Activated naive CD8-positive, alpha-beta T cell treated with anti-CD3 and anti-CD28 coated beads, Interleukin-2, amount 50 U/mL, for 24 hours (primary cell): ENCODE results near the gene GNG2.

Experiments
- ATAC-seq: fragments of 150-1000 bp; cut with Tn5 transposase; one replicate; pipeline ENCODE4 v1.10.0; 2021
- DNase-seq: peaks from one replicate; pipeline ENCODE4 v3.0.0; 2021
- H3K27ac Mint-ChIP-seq: one replicate; pipeline ENCODE4 v1.8.0; 2021; ENCODE audit warnings: mild to moderate bottlenecking, mixed read lengths
- H3K27me3 Mint-ChIP-seq: one replicate; pipeline ENCODE4 v1.8.0; 2021; ENCODE audit warnings: mixed read lengths
- H3K36me3 Mint-ChIP-seq: one replicate; pipeline ENCODE4 v1.8.0; 2021; ENCODE audit warnings: low read depth, mixed read lengths
- H3K4me1 Mint-ChIP-seq: one replicate; pipeline ENCODE4 v1.8.0; 2021; ENCODE audit warnings: mixed read lengths
- H3K4me3 Mint-ChIP-seq: one replicate; pipeline ENCODE4 v1.8.0; 2021; ENCODE audit warnings: mild to moderate bottlenecking, moderate library complexity, mixed read lengths
- H3K9me3 Mint-ChIP-seq: one replicate; pipeline ENCODE4 v1.8.0; 2021; ENCODE audit warnings: mixed read lengths

Gene GNG2

GRCh38 chr14:51860164-51860824 is at the start of gene GNG2:
GNG2 (plus strand) TSS chr14:51860612; CDS start chr14:51950679, 90,067 bp downstream.
- no peaks in the 10 kb centered on the region for H3K27me3 Mint-ChIP-seq
- no peaks in the 10 kb centered on the region for H3K9me3 Mint-ChIP-seq
- H3K27ac Mint-ChIP-seq = peak within 1 kb of the TSS; percentile 90
- H3K4me3 Mint-ChIP-seq = peak within 1 kb of the TSS; percentile 98
- DNase-seq (peak; percentile 81), ATAC-seq (peak; percentile 96)
- H3K36me3 Mint-ChIP-seq = peaks cover 13% of the 10 kb centered on the region
- H3K4me1 Mint-ChIP-seq = peaks cover 49% of the 10 kb centered on the region

GRCh38 chr14:51811706-51812105 is 48.7 kb upstream of the GNG2 start:
- no peak for ATAC-seq
- Mint-ChIP-seq H3K27me3 (no peaks in the 10 kb centered on the region), H3K4me1 (no peaks in the 10 kb centered on the region), H3K27ac (no peak overlapping the region), H3K9me3 (peaks cover 7% of the 10 kb centered on the region), H3K36me3 (no peaks in the 10 kb centered on the region), H3K4me3 (no peak overlapping the region)
- no peak for DNase-seq

GRCh38 chr14:51816031-51816430 is 44.4 kb upstream of the GNG2 start:
- Mint-ChIP-seq H3K27ac (no peak overlapping the region), H3K4me1 (no peaks in the 10 kb centered on the region), H3K9me3 (no peaks in the 10 kb centered on the region)

GRCh38 chr14:51817326-51817725 is 43.1 kb upstream of the GNG2 start:
- Mint-ChIP-seq H3K27ac (no peak overlapping the region), H3K4me1 (peaks cover 2% of the 10 kb centered on the region), H3K27me3 (no peaks in the 10 kb centered on the region), H3K36me3 (no peaks in the 10 kb centered on the region), H3K9me3 (no peaks in the 10 kb centered on the region), H3K4me3 (no peak overlapping the region)
- no peak for DNase-seq
- no peak for ATAC-seq

More at GRCh38 chr14:51816031-51816430, 44.4 kb upstream of the GNG2 start:
- H3K36me3 Mint-ChIP-seq = no peaks in the 10 kb centered on the region
- ATAC-seq (no peak), DNase-seq (no peak)
- H3K4me3 Mint-ChIP-seq = no peak overlapping the region
- H3K27me3 Mint-ChIP-seq = no peaks in the 10 kb centered on the region

GRCh38 chr14:51818748-51819380 is 41.5 kb upstream of the GNG2 start:
- DNase-seq (no peak), ATAC-seq (no peak)
- Mint-ChIP-seq H3K27ac (no peak overlapping the region), H3K27me3 (no peaks in the 10 kb centered on the region), H3K36me3 (no peaks in the 10 kb centered on the region), H3K4me1 (peaks cover 5% of the 10 kb centered on the region), H3K9me3 (no peaks in the 10 kb centered on the region), H3K4me3 (no peak overlapping the region)

GRCh38 chr14:51821822-51822221 is 38.6 kb upstream of the GNG2 start:
- no peak overlapping the region for H3K4me3 Mint-ChIP-seq
- no peaks in the 10 kb centered on the region for H3K27me3 Mint-ChIP-seq
- DNase-seq (no peak), ATAC-seq (no peak)
- H3K27ac Mint-ChIP-seq = peak overlapping the region; percentile 32
- no peaks in the 10 kb centered on the region for H3K36me3 Mint-ChIP-seq
- H3K4me1 Mint-ChIP-seq = peaks cover 5% of the 10 kb centered on the region
- H3K9me3 Mint-ChIP-seq = no peaks in the 10 kb centered on the region

- Mint-ChIP-seq H3K27me3 (no peaks in the 10 kb centered on the region), H3K4me1 (peaks cover 5% of the 10 kb centered on the region), H3K4me3 (no peak overlapping the region), H3K9me3 (no peaks in the 10 kb centered on the region), H3K27ac (no peak overlapping the region), H3K36me3 (no peaks in the 10 kb centered on the region)
- ATAC-seq = no peak
- DNase-seq = no peak
Observed at GRCh38 chr14:51822499-51822898, 37.9 kb upstream of the GNG2 start.

- Mint-ChIP-seq H3K4me3 (no peak overlapping the region), H3K9me3 (no peaks in the 10 kb centered on the region)
- no peak for ATAC-seq
Observed at GRCh38 chr14:51823706-51824105, 36.7 kb upstream of the GNG2 start.

GRCh38 chr14:51824191-51824590 is 36.2 kb upstream of the GNG2 start:
- Mint-ChIP-seq H3K4me1 (peaks cover 5% of the 10 kb centered on the region), H3K36me3 (no peaks in the 10 kb centered on the region), H3K27me3 (no peaks in the 10 kb centered on the region), H3K27ac (no peak overlapping the region), H3K9me3 (no peaks in the 10 kb centered on the region), H3K4me3 (no peak overlapping the region)
- no peak for ATAC-seq
- no peak for DNase-seq

More at GRCh38 chr14:51823706-51824105, 36.7 kb upstream of the GNG2 start:
- H3K27me3 Mint-ChIP-seq = no peaks in the 10 kb centered on the region
- DNase-seq = no peak
- peaks cover 5% of the 10 kb centered on the region for H3K4me1 Mint-ChIP-seq
- no peaks in the 10 kb centered on the region for H3K36me3 Mint-ChIP-seq
- no peak overlapping the region for H3K27ac Mint-ChIP-seq

- DNase-seq (no peak), ATAC-seq (no peak)
- Mint-ChIP-seq H3K27ac (no peak overlapping the region), H3K4me1 (peaks cover 5% of the 10 kb centered on the region), H3K4me3 (no peak overlapping the region), H3K9me3 (no peaks in the 10 kb centered on the region), H3K27me3 (no peaks in the 10 kb centered on the region), H3K36me3 (no peaks in the 10 kb centered on the region)
Observed at GRCh38 chr14:51825926-51826325, 34.5 kb upstream of the GNG2 start.

GRCh38 chr14:51828017-51828797 is 32.2 kb upstream of the GNG2 start:
- H3K9me3 Mint-ChIP-seq = no peaks in the 10 kb centered on the region
- ATAC-seq = peak; percentile 100
- no peaks in the 10 kb centered on the region for H3K4me1 Mint-ChIP-seq
- H3K4me3 Mint-ChIP-seq = no peak overlapping the region
- H3K27ac Mint-ChIP-seq = no peak overlapping the region
- no peaks in the 10 kb centered on the region for H3K36me3 Mint-ChIP-seq
- H3K27me3 Mint-ChIP-seq = no peaks in the 10 kb centered on the region
- DNase-seq = peak; percentile 77

GRCh38 chr14:51834240-51834639 is 26.2 kb upstream of the GNG2 start:
- Mint-ChIP-seq H3K36me3 (no peaks in the 10 kb centered on the region), H3K27me3 (no peaks in the 10 kb centered on the region), H3K4me3 (no peak overlapping the region), H3K27ac (no peak overlapping the region), H3K9me3 (no peaks in the 10 kb centered on the region), H3K4me1 (no peaks in the 10 kb centered on the region)
- no peak for DNase-seq
- ATAC-seq = no peak

GRCh38 chr14:51836417-51836816 is 24.0 kb upstream of the GNG2 start:
- no peaks in the 10 kb centered on the region for H3K27me3 Mint-ChIP-seq
- DNase-seq (no peak), ATAC-seq (no peak)
- H3K4me1 Mint-ChIP-seq = no peaks in the 10 kb centered on the region
- H3K27ac Mint-ChIP-seq = no peak overlapping the region
- H3K36me3 Mint-ChIP-seq = no peaks in the 10 kb centered on the region
- H3K4me3 Mint-ChIP-seq = no peak overlapping the region
- H3K9me3 Mint-ChIP-seq = no peaks in the 10 kb centered on the region

GRCh38 chr14:51844081-51844881 is 16.1 kb upstream of the GNG2 start:
- H3K27ac Mint-ChIP-seq = peak overlapping the region; percentile 55

More at GRCh38 chr14:51844081-51844881, 16.1 kb upstream of the GNG2 start:
- Mint-ChIP-seq H3K27me3 (peaks cover 2% of the 10 kb centered on the region), H3K9me3 (peaks cover 13% of the 10 kb centered on the region), H3K36me3 (peaks cover 19% of the 10 kb centered on the region), H3K4me1 (peaks cover 56% of the 10 kb centered on the region), H3K4me3 (no peak overlapping the region)
- no peak for DNase-seq
- ATAC-seq = no peak
